ENCODE data around the gene CITED4. TPM values are rescaled to one million over a fixed set of nuclear protein-coding genes. Genes with fewer than 3 reads are reported as not detected.
A peak's percentile ranks its signal among the peaks of the same experiment; 100 is the strongest.

CITED4 gene
- total RNA-seq, 1 donor from 2014 or later, result 55.5 TPM

- no peak for TF ChIP-seq CTCF (conservative IDR thresholded peaks at IDR 0.05; ENCODE audit: low read depth, low read length)
- DNase-seq (ENCODE audit: low read depth), result no peak
Measured at GRCh38 chr1:40856116-40856515, 6.0 kb downstream of the CITED4 start.

GRCh38 chr1:40855513-40855912 is 6.7 kb downstream of the CITED4 start:
- peak; percentile 52 for TF ChIP-seq CTCF (conservative IDR thresholded peaks at IDR 0.05; ENCODE audit: low read depth, low read length)
- no peak overlapping the region for H3K4me3 ChIP-seq (ENCODE audit: low read depth, low read length)
- no peak for DNase-seq (ENCODE audit: low read depth)

More at GRCh38 chr1:40856116-40856515, 6.0 kb downstream of the CITED4 start:
- no peak overlapping the region for H3K4me3 ChIP-seq (ENCODE audit: low read depth, low read length)

DNA sequence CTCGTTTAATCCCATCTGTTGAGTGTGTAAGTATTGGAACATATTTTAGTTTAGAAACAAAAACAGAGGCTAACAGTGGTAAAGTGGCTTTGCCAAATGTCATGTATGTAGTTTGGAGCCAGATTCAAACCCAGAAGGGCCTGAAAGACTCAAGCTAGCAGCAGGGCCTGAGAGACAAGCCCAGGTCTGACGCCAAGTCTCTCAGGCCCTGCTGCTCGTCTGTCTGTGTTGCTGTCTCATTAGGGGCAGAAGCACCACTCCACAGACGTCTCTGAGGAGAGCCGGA is 8.3 kb downstream of the CITED4 start:
- no peak overlapping the region for H3K4me3 ChIP-seq (ENCODE audit: low read depth, low read length)
- TF ChIP-seq CTCF (conservative IDR thresholded peaks at IDR 0.05; ENCODE audit: low read depth, low read length), result no peak
- no peak for DNase-seq (ENCODE audit: low read depth)

GRCh38 chr1:40853113-40853884 is 8.9 kb downstream of the CITED4 start:
- no peak for TF ChIP-seq CTCF (conservative IDR thresholded peaks at IDR 0.05; ENCODE audit: low read depth, low read length)

DNA sequence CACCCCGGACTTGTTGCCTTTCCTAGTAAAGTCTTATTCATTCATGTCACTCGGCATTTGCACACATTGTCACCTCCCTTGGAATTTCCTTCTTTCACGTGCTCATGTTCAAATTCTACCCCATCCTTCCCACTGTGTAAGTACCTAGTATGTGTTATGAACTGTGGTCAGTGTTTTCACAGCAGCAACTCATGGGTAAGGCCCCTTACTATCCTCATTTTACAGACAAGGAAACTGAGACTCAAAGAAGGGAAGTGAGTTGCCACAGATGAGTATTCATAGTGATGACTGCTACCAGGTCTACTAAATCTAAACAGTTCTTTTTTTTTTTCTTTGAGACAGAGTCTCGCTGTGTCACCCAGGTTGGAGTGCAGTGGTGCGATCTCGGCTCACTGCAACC is 10.5 kb downstream of the CITED4 start:
- TF ChIP-seq CTCF (conservative IDR thresholded peaks at IDR 0.05; ENCODE audit: low read depth, low read length), result no peak
- DNase-seq (ENCODE audit: low read depth), result no peak
- no peak overlapping the region for H3K4me3 ChIP-seq (ENCODE audit: low read depth, low read length)

More at GRCh38 chr1:40853113-40853884, 8.9 kb downstream of the CITED4 start:
- H3K4me3 ChIP-seq (ENCODE audit: low read depth, low read length), result no peak overlapping the region
- DNase-seq (ENCODE audit: low read depth), result no peak

- DNase-seq (ENCODE audit: low read depth), result no peak
Measured at GRCh38 chr1:40849801-40850592, 12.2 kb downstream of the CITED4 start.

More at GRCh38 chr1:40849801-40850592, 12.2 kb downstream of the CITED4 start:
- no peak overlapping the region for H3K4me3 ChIP-seq (ENCODE audit: low read depth, low read length)
- peak; percentile 87 for TF ChIP-seq CTCF (conservative IDR thresholded peaks at IDR 0.05; ENCODE audit: low read depth, low read length)
